Astrocyte (in vitro differentiated cells and primary cell): ENCODE measurements around the gene NXPE3.

Experiments used
- CTCF ChIP-seq: IDR thresholded peaks from 2 replicates; pipeline ENCODE4 v1.5.1; 2011; ENCODE audit warnings: low read depth, mild to moderate bottlenecking, inconsistent platforms, low read length, moderate library complexity; ENCODE audit not compliant: insufficient read depth
- EZH2 ChIP-seq: IDR thresholded peaks from 2 replicates; pipeline ENCODE4 v1.6.1; 2012; ENCODE audit warnings: mild to moderate bottlenecking, low read length, inconsistent platforms; ENCODE audit not compliant: insufficient read depth

- TF ChIP-seq CTCF (no peak), EZH2 (no peak)
These were observed 33.9 kb downstream of the NXPE3 start for GRCh38 chr3:101812895-101813294.
